ENCODE data around the gene TEX19. TPM values are rescaled to one million over a fixed set of nuclear protein-coding genes. Genes with fewer than 3 reads are reported as not detected.

The TEX19 gene, protein sequence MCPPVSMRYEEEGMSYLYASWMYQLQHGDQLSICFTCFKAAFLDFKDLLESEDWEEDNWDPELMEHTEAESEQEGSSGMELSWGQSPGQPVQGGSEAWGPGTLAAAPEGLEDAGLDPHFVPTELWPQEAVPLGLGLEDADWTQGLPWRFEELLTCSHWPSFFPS
- total RNA-seq, result under 1 TPM in 1 of 2 experiments, not detected in 1; 0.10 TPM

GRCh38 chr17:82358465-82359350 lies at the start of gene TEX19:
Gene TEX19, plus strand, starts transcription at chr17:82359247. Its CDS starts 2,904 bp downstream, at chr17:82362151.
- CTCF ChIA-PET, result interaction anchor here (0.6 to 1.2 kb wide), 2 partner anchors 12 to 58 kb away, joined by 4 read pairs; no protein-coding TSS in a partner anchor
- H3K27me3 Mint-ChIP-seq, result peaks cover 11% of the 10 kb centered on the region
- POLR2A ChIA-PET, result no interaction called here
- no peaks in the 10 kb centered on the region for H3K9me3 Mint-ChIP-seq
- H3K36me3 Mint-ChIP-seq (ENCODE audit: low read depth), result no peaks in the 10 kb centered on the region
- no peak for DNase-seq
- H3K4me1 Mint-ChIP-seq, result peaks cover 9% of the 10 kb centered on the region
- H3K27ac Mint-ChIP-seq, result no peak within 1 kb of the TSS
- H3K4me3 Mint-ChIP-seq, result no peak within 1 kb of the TSS

DNA sequence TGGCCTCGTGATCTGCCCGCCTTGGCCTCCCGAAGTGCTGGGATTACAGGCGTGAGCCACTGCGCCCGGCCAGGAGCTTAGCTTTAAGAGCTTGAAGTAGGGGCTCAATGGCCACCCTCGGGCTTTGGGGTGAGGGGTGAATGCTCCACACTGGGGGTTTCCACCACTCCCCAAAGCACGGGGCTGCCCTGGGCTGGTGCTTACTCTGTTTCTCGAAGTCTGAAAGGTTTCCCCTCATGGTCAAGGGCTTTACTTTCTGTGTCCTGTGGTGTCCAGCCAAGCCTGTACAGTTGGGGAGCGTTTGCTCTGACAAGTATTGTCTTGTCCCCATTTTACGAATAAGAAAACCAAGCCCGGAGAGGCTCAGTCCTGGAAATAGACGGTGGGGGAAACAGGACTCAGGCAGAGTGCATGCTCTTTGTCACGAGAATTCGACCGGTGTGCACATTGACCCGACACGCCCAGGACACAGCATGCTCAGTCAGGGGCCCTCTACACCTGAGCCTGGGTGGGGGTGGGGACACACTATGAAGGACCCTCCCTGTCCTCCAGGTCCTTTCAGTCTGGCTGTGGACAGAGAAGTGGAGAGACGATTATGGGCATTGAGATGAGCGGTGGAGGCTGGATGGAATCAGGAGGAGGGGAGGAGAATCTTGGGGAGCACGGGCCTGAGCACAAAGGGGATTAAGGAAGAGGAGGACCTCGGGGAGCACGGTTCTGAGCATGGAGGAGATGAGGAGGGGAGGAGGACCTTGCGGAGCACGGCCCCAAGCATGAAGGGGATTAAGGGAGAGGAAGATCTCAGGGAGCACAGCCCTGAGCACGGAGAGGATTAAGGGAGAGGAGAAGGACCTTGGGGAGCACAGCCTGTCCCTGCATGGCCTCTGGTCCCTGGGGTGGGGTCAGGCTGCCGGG lies 49.1 kb upstream of the TEX19 start:
- H3K27me3 Mint-ChIP-seq, result peaks cover 2% of the 10 kb centered on the region
- no peak for DNase-seq
- H3K4me3 Mint-ChIP-seq, result no peak overlapping the region
- H3K27ac Mint-ChIP-seq, result no peak overlapping the region
- H3K9me3 Mint-ChIP-seq, result no peaks in the 10 kb centered on the region
- POLR2A ChIA-PET, result no interaction called here
- CTCF ChIA-PET, result interaction anchor here (0.9 to 2.0 kb wide), 3 partner anchors 10 to 66 kb away, joined by 3 to 7 read pairs (median 4); no protein-coding TSS in a partner anchor
- H3K4me1 Mint-ChIP-seq, result peaks cover 36% of the 10 kb centered on the region
- H3K36me3 Mint-ChIP-seq (ENCODE audit: low read depth), result peaks cover 7% of the 10 kb centered on the region

DNA sequence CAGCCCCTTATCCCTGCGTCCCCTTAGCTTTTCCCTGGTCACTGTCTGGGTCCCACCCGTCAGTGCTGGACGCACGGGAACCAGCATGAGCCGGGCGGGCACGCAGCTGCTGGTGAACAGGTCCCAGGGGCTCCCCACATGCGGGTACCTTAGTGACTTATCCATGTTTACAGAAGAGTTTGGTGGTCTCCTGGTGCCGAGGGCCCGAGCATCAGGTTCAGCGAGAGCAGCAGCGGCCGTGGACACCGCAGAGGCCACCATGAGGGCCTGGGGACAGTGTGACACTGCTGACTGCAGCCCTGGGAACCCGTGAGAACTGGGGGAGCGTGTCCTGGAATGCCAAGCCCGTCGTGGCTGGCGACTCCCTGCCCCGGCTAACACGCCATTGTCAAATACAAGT lies 48.2 kb upstream of the TEX19 start:
- ChIA-PET POLR2A (no interaction called here), CTCF (interaction anchor here (0.9 to 2.0 kb wide), 2 partner anchors 10 to 67 kb away, joined by 3 to 7 read pairs; no protein-coding TSS in a partner anchor)
- H3K36me3 Mint-ChIP-seq (ENCODE audit: low read depth), result peaks cover 14% of the 10 kb centered on the region
- no peak overlapping the region for H3K4me3 Mint-ChIP-seq
- DNase-seq, result no peak
- no peak overlapping the region for H3K27ac Mint-ChIP-seq
- H3K4me1 Mint-ChIP-seq, result peaks cover 32% of the 10 kb centered on the region
- H3K27me3 Mint-ChIP-seq, result peaks cover 2% of the 10 kb centered on the region
- no peaks in the 10 kb centered on the region for H3K9me3 Mint-ChIP-seq

DNA sequence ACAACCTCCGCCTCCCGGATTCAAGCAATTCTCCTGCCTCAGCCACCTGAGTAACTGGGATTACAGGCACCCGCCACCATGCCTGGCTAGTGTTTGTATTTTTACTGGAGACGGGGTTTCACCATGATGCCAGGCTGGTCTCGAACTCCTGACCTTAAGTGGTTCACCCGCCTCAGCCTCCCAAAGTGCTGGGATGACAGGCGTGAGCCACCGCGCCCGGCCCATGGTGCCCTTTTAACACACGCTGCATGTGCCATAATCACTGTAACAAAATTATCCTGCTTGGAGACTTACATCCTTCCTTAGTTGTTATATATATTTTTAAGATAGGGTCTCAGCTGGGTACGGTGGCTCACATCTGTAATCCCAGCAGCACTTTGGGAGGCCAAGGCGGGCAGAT lies 47.1 kb upstream of the TEX19 start:
- H3K9me3 Mint-ChIP-seq, result no peaks in the 10 kb centered on the region
- CTCF ChIA-PET, result interaction anchor here (0.9 to 2.0 kb wide), 2 partner anchors 9 to 68 kb away, joined by 3 to 7 read pairs; no protein-coding TSS in a partner anchor
- no peak for DNase-seq
- H3K4me1 Mint-ChIP-seq, result peaks cover 24% of the 10 kb centered on the region
- H3K27me3 Mint-ChIP-seq, result peaks cover 2% of the 10 kb centered on the region
- H3K27ac Mint-ChIP-seq, result no peak overlapping the region
- no peak overlapping the region for H3K4me3 Mint-ChIP-seq
- H3K36me3 Mint-ChIP-seq (ENCODE audit: low read depth), result peaks cover 19% of the 10 kb centered on the region
- POLR2A ChIA-PET, result no interaction called here

- DNase-seq, result no peak
- H3K4me3 Mint-ChIP-seq, result no peak overlapping the region
- CTCF ChIA-PET, result interaction anchor here (1.0 kb wide), 1 partner anchor 10 kb away, joined by 3 read pairs; no protein-coding TSS in a partner anchor
- H3K27ac Mint-ChIP-seq, result no peak overlapping the region
- peaks cover 2% of the 10 kb centered on the region for H3K27me3 Mint-ChIP-seq
- peaks cover 21% of the 10 kb centered on the region for H3K4me1 Mint-ChIP-seq
- POLR2A ChIA-PET, result no interaction called here
- H3K9me3 Mint-ChIP-seq, result no peaks in the 10 kb centered on the region
- H3K36me3 Mint-ChIP-seq (ENCODE audit: low read depth), result peaks cover 19% of the 10 kb centered on the region
These were observed 45.6 kb upstream of the TEX19 start for GRCh38 chr17:82313195-82314011.

GRCh38 chr17:82314012-82314726 lies 44.9 kb upstream of the TEX19 start:
- no peak for DNase-seq
- peaks cover 19% of the 10 kb centered on the region for H3K36me3 Mint-ChIP-seq (ENCODE audit: low read depth)
- no peaks in the 10 kb centered on the region for H3K27me3 Mint-ChIP-seq
- H3K9me3 Mint-ChIP-seq, result no peaks in the 10 kb centered on the region
- peak overlapping the region; percentile 31 for H3K27ac Mint-ChIP-seq
- POLR2A ChIA-PET, result no interaction called here
- peak overlapping the region; percentile 45 for H3K4me3 Mint-ChIP-seq
- CTCF ChIA-PET, result interaction anchor here (1.0 kb wide), 1 partner anchor 10 kb away, joined by 3 read pairs; no protein-coding TSS in a partner anchor
- H3K4me1 Mint-ChIP-seq, result peaks cover 17% of the 10 kb centered on the region

GRCh38 chr17:82314727-82315605 lies 44.1 kb upstream of the TEX19 start:
- POLR2A ChIA-PET, result no interaction called here
- no peaks in the 10 kb centered on the region for H3K9me3 Mint-ChIP-seq
- no peaks in the 10 kb centered on the region for H3K27me3 Mint-ChIP-seq
- peaks cover 17% of the 10 kb centered on the region for H3K4me1 Mint-ChIP-seq
- no peak overlapping the region for H3K4me3 Mint-ChIP-seq
- H3K27ac Mint-ChIP-seq, result peak overlapping the region; percentile 87
- H3K36me3 Mint-ChIP-seq (ENCODE audit: low read depth), result peaks cover 19% of the 10 kb centered on the region
- DNase-seq, result no peak
- CTCF ChIA-PET, result no interaction called here

DNA sequence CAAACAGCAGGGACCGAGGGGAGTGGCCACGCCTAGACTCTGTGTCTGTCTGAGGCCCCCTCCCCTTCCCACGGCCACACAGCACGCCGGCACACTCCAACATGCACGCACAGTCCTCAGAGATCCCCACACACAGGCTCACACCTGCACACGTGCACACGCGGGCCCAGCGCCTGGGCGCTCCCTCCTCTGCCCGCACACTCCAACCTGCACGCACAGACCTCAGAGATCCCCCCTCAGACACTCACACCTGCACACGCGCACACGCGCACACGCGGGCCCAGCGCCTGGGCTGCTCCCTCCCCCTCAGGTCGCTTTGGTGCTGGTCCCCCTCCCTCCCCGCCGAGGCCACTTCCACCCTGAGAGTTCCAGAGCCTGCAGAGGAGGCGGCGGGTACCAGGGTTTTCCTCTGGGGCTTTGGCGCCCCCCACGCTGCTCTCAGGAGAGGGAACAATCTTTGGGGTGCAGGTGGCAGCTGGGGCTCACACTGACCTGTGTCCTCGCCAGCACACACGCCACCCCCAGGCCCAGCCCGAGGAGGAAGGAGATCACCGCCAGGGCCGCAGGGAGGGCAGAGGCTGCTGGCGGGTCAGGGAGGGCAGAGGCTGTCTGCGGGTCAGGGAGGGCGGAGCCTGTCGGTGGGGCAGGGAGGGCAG lies 43.2 kb upstream of the TEX19 start:
- H3K9me3 Mint-ChIP-seq, result no peaks in the 10 kb centered on the region
- ChIA-PET POLR2A (interaction anchor here (0.7 kb wide), 1 partner anchor 19 kb away, joined by 4 read pairs; no protein-coding TSS in a partner anchor), CTCF (interaction anchor here (2.6 kb wide), 1 partner anchor 13 kb away, joined by 31 read pairs; no protein-coding TSS in a partner anchor)
- H3K4me3 Mint-ChIP-seq, result no peak overlapping the region
- peaks cover 18% of the 10 kb centered on the region for H3K4me1 Mint-ChIP-seq
- H3K27ac Mint-ChIP-seq, result peak overlapping the region; percentile 87
- peak; percentile 42 for DNase-seq
- H3K27me3 Mint-ChIP-seq, result no peaks in the 10 kb centered on the region
- peaks cover 19% of the 10 kb centered on the region for H3K36me3 Mint-ChIP-seq (ENCODE audit: low read depth)

DNA sequence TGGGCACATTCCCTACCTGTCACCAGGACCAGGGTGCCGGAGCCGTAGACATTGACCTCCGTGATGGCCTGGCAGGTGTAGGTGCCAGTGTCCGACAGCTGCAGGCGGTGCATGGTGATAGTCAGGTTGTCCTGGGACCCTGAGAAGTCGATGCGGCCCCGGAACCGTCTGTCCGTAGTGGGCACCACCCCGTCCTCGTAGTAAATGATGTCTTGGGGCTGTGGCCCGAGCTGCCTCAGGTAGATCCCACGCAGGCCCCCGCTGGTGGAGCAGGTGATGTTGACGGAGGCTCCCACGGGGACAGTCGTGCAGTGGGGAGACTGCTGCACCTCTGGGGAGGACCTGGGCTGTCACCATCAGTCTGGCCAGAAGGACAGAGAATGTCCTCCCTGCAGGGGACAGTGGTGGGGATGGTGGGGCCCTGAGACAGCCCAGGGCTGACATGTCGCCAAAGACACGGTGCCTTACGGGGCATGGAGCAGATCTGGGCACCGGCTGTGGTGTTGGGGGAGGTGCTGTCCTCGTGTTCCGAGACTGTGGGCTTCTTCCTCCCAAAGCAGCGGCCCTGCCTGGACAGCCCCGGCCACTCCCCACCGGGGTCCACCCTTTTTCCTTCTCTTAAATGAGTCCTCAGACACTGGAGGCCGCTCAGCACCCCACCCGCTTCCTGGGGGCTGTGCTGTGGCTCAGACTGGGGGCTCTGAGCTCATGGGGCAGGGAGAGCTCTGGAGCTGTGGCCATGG lies 42.2 kb upstream of the TEX19 start:
- no peaks in the 10 kb centered on the region for H3K9me3 Mint-ChIP-seq
- H3K27me3 Mint-ChIP-seq, result no peaks in the 10 kb centered on the region
- peaks cover 23% of the 10 kb centered on the region for H3K4me1 Mint-ChIP-seq
- ChIA-PET CTCF (interaction anchor here (0.7 to 2.6 kb wide), 6 partner anchors 9 to 286 kb away, joined by 3 to 31 read pairs (median 4); no protein-coding TSS in a partner anchor), POLR2A (interaction anchor here (0.7 to 1.0 kb wide), 3 partner anchors 15 to 20 kb away, joined by 3 to 4 read pairs (median 3); no protein-coding TSS in a partner anchor)
- H3K27ac Mint-ChIP-seq, result peak overlapping the region; percentile 87
- DNase-seq, result peak; percentile 27
- no peak overlapping the region for H3K4me3 Mint-ChIP-seq
- H3K36me3 Mint-ChIP-seq (ENCODE audit: low read depth), result peaks cover 19% of the 10 kb centered on the region
